ENCODE data around the gene GPR3.
"Not testable (repeated sequence)": the region's sequence is repeated elsewhere in the genome, so short reads cannot be mapped to it uniquely, and the experiment has no call there.

GPR3 gene

DNA sequence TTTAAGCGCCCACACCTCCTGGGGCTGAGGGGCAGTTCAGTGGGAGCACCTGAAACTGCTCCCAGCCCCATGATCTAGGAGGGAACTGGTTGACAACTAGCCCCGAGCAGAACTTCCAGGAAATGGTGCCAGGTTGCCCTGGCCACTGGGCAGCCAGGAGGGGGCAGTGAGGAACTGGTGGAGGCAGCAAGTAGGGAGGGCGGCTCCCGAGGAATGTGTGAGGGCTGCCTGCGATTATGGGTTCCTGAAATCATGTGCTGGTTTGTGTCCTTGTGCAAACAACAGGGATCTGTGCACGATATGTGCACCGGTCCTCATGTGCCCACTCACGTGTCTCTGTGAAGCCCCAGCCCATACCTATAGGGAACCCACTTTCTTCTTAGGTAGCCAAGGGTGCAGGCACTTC is 9.9 kb downstream of the GPR3 start:
- no peak for DNase-seq

DNA sequence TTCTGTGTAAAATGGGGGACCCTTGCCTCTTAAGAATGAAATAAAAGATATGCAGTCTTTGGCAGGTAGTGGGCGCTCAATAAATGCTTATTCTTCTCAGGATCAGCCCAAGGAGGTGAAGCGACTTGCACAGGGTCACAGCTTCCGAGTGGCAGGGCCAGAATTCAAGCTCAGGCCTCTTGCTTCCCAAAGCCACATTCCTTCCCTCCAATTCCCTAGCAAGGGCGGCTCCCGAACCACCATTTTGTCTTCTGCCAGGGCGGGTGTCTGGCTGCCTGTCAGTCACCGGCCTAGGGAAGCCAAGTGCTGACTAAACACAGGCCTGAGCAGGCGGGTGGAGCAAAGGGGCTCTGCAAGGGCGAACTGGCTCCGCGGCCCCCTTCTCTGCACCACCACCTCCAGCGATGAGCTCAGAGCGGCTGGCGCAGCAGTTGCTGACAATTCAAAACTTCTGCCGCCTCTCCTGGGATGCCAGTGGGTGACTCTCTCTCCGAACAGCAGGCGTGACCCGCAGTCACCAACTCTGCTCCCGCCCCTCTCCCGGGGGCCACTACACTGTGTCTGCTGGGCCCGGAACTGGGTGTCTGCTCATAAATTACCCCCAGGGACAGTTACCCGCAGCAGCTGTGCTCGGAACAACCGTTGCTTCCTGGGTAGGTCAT is 10.8 kb downstream of the GPR3 start:
- DNase-seq, result peak; percentile 89

GRCh38 chr1:27403931-27404330 is 11.5 kb downstream of the GPR3 start:
- DNase-seq, result no peak

GRCh38 chr1:27405074-27405473 is 12.7 kb downstream of the GPR3 start:
- no peak for DNase-seq

GRCh38 chr1:27405598-27406361 is 13.4 kb downstream of the GPR3 start:
- DNase-seq, result not testable (repeated sequence)

DNA sequence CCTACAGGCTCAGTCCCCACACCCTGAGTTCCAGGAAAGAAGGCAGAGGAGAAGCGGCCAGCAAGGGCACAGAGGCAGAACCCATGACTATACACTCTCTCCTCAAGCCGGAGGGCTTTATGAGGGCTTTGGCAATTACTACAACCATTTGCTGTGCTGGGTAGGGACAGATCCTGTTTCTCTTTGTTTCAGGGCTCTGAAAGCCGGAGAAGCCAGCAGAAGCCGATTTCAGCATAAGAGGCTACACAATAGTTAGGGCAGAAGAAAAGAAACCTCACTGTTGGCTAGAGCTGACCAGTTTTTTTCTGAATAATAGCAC is 13.9 kb downstream of the GPR3 start:
- no peak for DNase-seq

DNA sequence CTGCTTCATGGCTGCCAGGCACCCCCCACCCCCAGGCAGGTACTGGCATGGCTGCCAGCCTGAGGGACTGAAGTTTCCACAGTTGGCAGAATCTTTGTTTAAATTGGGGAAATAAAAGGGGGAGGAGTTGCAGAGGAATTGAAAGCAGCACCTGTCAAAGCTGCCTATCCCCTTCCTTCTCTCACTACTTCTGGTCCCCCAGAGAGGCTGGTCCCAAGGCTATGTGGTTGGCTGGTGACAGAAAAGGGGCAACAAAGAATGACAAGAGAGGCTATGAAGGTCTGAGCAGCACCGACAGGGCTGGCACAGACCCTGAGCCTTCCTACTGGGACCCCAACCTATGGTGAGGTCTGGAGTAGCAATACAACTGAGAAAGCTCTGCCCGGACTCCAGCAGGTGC is 14.4 kb downstream of the GPR3 start:
- DNase-seq, result not testable (repeated sequence)

GRCh38 chr1:27408151-27408550 is 15.7 kb downstream of the GPR3 start:
- no peak for DNase-seq

DNA sequence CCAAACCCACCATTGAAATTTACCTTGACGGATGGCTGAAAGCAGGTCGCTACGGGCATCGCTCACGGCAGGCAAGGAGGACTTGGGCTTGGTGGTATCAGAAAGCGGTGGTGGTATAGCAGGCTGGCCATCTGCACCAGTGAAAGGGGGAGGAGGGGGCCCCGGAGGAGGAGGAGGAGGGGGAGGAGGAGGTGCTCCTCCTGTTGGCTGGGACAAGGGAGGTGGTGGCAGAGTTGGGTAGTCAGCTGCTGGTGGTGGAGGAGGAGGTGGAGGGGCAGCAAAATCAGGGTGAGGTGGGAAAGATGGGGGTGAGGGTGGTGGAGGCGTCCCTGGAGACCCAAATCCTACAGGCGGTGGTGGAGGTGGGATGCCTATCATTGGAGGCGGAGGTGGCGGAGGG is 17.2 kb downstream of the GPR3 start:
- no peak for DNase-seq

DNA sequence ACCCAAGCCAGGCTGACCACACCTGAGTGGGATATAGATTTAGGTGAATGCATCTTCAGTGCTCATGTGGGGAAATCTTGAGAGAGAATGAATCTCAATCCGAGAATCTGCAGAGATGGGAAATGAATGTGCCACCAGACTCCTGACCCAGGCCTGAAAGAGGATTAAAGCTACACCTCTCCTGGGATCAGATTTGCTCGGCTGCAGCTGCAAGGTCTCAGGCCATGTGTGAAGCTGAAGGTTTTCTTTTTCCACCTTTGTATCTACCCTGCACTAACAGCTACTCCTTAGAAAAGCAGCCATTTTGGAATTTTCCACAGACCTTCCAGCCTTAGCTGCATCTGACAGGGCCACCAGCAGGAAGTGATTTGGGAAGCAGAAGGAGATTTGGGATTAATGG is 18.3 kb downstream of the GPR3 start:
- DNase-seq, result no peak

GRCh38 chr1:27412502-27412901 is 20.1 kb downstream of the GPR3 start:
- no peak for DNase-seq

DNA sequence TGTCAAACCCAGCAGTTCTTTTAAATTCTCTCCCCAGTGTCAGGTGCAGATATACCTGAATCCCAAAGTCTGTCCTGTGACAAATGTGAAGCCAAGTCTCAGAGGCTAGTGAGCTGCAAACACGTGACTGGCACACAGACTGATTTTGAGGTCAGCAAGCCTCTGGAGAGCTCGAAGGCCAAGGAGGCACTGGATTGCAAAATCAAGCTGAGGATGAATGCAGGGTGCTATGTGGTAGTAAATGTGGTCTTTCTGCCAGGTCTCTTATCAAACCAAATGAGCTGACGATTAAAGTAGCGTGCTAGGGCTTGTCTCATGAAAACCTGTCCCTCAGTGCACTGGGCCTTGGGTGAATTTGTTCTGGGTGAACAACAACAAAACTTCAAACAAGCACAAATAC is 20.6 kb downstream of the GPR3 start:
- DNase-seq, result no peak

DNA sequence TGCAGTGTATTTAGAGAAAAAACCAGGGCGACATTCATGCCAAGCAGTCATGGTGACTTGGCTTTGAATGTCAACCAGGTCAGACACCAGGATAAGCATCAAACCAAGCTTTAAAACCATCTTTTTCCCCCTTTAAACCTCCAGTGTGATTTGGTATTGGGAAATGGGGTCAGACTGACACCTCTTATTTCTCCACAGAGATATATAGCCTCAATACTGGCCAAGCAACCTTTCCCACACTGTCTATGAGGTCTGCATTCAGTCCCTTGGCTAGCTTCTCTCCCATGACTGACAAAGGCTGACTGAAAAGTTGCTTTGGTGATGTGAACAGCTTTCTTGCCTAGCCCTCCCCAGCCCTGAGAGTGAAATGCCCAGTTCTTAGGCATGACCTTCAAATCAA is 21.7 kb downstream of the GPR3 start:
- DNase-seq, result no peak

- DNase-seq, result no peak
These were observed 24.1 kb downstream of the GPR3 start for GRCh38 chr1:27416387-27417111.

DNA sequence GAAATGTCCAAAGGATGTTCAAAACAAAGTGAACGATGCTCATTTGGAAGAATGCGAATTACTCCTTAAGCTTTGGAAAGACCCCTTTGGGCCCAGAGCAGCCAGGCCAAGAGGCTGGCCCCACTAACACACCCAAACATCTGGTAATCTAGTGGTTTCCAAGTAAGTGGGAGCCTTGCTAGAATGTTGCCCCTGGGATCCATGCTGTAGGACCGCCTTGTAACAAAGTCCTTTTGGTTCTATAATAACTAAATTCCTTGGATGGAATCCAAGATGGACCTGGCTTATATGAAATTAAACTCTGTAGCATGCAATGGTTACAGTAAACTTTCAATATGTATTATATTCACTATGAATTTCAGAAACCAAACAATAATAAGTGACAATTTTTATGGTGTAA is 25.3 kb downstream of the GPR3 start:
- DNase-seq, result no peak

- peak; percentile 79 for DNase-seq
These were observed 26.1 kb downstream of the GPR3 start for GRCh38 chr1:27418326-27419185.

DNA sequence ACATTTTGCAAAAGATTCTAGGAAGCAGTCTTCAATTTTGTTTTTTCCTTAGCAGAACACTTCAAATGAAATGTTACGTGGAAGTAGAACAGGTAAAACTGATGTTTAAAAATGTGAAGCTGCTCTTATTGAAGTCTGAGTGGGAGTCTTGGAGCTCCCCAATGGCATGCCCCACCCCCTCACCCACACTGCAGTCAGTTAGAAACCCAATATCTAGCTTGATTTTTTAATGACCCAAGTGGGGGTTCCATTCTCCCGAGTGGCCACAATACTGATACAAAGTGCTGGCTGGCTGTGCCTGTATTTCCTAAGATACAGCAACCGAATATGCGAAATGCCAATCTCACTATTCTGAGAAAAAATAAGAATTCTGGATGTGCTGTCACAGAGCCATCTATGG is 31.3 kb downstream of the GPR3 start:
- DNase-seq, result no peak

GRCh38 chr1:27427329-27427728 is 34.9 kb downstream of the GPR3 start:
- no peak for DNase-seq

DNA sequence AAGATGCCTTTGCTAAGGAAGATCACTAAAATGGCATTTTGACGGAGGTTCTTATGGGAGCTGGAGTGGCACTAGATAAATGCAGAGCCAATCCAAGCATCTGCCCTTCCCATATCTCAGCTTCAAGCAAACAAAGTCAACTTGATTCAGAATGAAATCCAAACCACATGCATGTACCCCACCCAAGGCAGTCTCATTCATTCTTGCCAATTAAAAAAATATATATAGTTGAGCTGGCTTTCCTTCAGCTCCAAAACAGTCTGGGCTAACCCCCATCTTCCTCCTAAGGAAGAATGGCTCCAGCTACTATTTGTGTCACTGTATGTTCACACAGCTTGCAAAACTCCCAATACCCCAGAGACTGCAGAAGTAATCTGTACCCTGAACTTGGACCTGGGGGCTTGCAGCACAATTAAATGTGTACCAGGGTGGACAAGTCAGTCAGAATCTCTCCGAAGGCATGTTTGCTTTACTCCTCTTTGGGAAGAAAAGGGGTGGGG is 35.4 kb downstream of the GPR3 start:
- DNase-seq, result no peak

GRCh38 chr1:27428316-27429028 is 36.0 kb downstream of the GPR3 start:
- DNase-seq, result no peak

GRCh38 chr1:27429029-27429425 is 36.6 kb downstream of the GPR3 start:
- no peak for DNase-seq

GRCh38 chr1:27430903-27431600 is 38.6 kb downstream of the GPR3 start:
- no peak for DNase-seq

Data from right forelimb (tissue), 1 donor.